ENCODE results near the gene FAT1. TPM values are rescaled to one million over a fixed set of nuclear protein-coding genes. Genes with fewer than 3 reads are reported as not detected.

Gene FAT1
- total and polyA plus RNA-seq, 12 donors: 20.4 to 131 (median 75.5) TPM

GRCh38 chr4:186647821-186648220 is 75.8 kb downstream of the FAT1 start:
- H3K4me3 ChIP-seq: no peak overlapping the region
- no peak overlapping the region for H3K27ac ChIP-seq
- peaks cover 0 to 42% (median 11%) of the 10 kb centered on the region in 9 donors for H3K4me1 ChIP-seq
- peaks cover 0 to 4% (median 0%) of the 10 kb centered on the region in 7 donors for H3K27me3 ChIP-seq
- no peak for TF ChIP-seq CTCF (IDR thresholded peaks at IDR 0.05)
- DNase-seq (no peak), ATAC-seq (no peak)
- H3K36me3 ChIP-seq: peaks cover 0 to 13% (median 0%) of the 10 kb centered on the region in 9 donors
- 86% methylated on average over 4 of the region's 4 CpGs for WGBS, 2 donors
- H3K9me3 ChIP-seq: no peaks in the 10 kb centered on the region
- intact Hi-C loops (cut with DNase I): no loop called here

- intact Hi-C loops (cut with DNase I): no loop called here
- Histone ChIP-seq H3K27ac (no peak overlapping the region), H3K36me3 (peaks cover 0 to 22% (median 0%) of the 10 kb centered on the region in 9 donors), H3K4me3 (no peak overlapping the region), H3K27me3 (no peaks in the 10 kb centered on the region), H3K4me1 (peaks cover 0 to 20% (median 5%) of the 10 kb centered on the region in 9 donors), H3K9me3 (no peaks in the 10 kb centered on the region)
- WGBS, 2 donors: 45 to 50% methylated on average over 9 of the region's 9 CpGs
- DNase-seq (peak; percentile 24 to 36), ATAC-seq (peak in 5 of 8 donors; percentile 30 to 46 (median 40))
- TF ChIP-seq CTCF (IDR thresholded peaks at IDR 0.05): no peak
Measured at GRCh38 chr4:186644737-186645261, 78.9 kb downstream of the FAT1 start.

DNA sequence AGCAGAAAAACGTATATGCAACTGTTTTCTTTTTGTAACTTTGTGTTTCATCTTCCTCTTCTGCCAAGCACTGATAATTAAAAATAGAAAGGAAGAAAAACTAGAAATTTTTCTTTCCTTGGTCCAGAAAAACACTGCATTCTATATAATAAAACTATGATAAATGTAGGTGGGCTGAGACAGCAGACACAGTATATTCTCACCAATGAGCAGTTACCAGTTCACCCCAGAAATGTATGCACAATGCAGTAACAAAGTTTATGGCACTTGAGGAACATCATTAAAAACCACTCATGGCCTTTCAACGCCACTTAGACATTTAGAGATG is 79.4 kb downstream of the FAT1 start:
- WGBS, 2 donors: 65 to 76% methylated on average over 2 of the region's 2 CpGs
- intact Hi-C loops (cut with DNase I): no loop called here
- no peak for DNase-seq
- H3K4me1 ChIP-seq: peaks cover 0 to 20% (median 5%) of the 10 kb centered on the region in 9 donors
- no peak for ATAC-seq
- H3K27ac ChIP-seq: no peak overlapping the region
- H3K36me3 ChIP-seq: peaks cover 0 to 19% (median 0%) of the 10 kb centered on the region in 9 donors
- no peak overlapping the region for H3K4me3 ChIP-seq
- H3K27me3 ChIP-seq: no peaks in the 10 kb centered on the region
- TF ChIP-seq CTCF (IDR thresholded peaks at IDR 0.05): no peak
- H3K9me3 ChIP-seq: no peaks in the 10 kb centered on the region

- ATAC-seq (no peak), DNase-seq (no peak)
- peaks cover 0 to 19% (median 0%) of the 10 kb centered on the region in 9 donors for H3K36me3 ChIP-seq
- no peak overlapping the region for H3K4me3 ChIP-seq
- 83 to 89% methylated on average over 14 of the region's 14 CpGs for WGBS, 2 donors
- no peak for TF ChIP-seq CTCF (IDR thresholded peaks at IDR 0.05)
- H3K27me3 ChIP-seq: no peaks in the 10 kb centered on the region
- no peak overlapping the region for H3K27ac ChIP-seq
- H3K9me3 ChIP-seq: no peaks in the 10 kb centered on the region
- intact Hi-C loops (cut with DNase I): no loop called here
- H3K4me1 ChIP-seq: peaks cover 0 to 20% (median 5%) of the 10 kb centered on the region in 9 donors
Measured at GRCh38 chr4:186643501-186644310, 80.0 kb downstream of the FAT1 start.
